GM12891 (cell line): ENCODE results near the gene LIPH.

Experiments
- DNase-seq: peaks from one replicate; pipeline ENCODE4 v3.0.0; 2011; ENCODE audit warnings: low spot score; ENCODE audit not compliant: insufficient read length
- FAIRE-seq: peaks from 2 replicates; lab custom pipeline; 2011; peaks lifted over from hg19 to GRCh38; lab: Jason Lieb, UNC
- PAX5 ChIP-seq: IDR thresholded peaks from 2 replicates; pipeline ENCODE4 v1.6.1; 2011; ENCODE audit warnings: low read length, moderate library complexity, mild to moderate bottlenecking; ENCODE audit not compliant: insufficient read depth, severe bottlenecking
- POLR2A ChIP-seq: IDR thresholded peaks from 2 replicates; pipeline ENCODE4 v1.6.1; 2011; ENCODE audit warnings: low read depth, low read length, control low read depth
- POLR2AphosphoS5 ChIP-seq: IDR thresholded peaks from 2 replicates; pipeline ENCODE4 v1.6.1; 2011; ENCODE audit warnings: low read depth, low read length, control low read depth
- POU2F2 ChIP-seq: IDR thresholded peaks from 2 replicates; pipeline ENCODE4 v1.6.1; 2011; ENCODE audit warnings: low read depth, mild to moderate bottlenecking, control low read depth, low read length, moderate library complexity
- SPI1 ChIP-seq: IDR thresholded peaks from 2 replicates; pipeline ENCODE4 v1.6.1; 2011; ENCODE audit warnings: low read depth, low read length, control low read depth
- TAF1 ChIP-seq: IDR thresholded peaks from 2 replicates; pipeline ENCODE4 v1.6.1; 2011; ENCODE audit warnings: low read depth, low read length, control low read depth

The LIPH gene

GRCh38 chr3:185519021-185519420 lies 33.4 kb downstream of the LIPH start:
- DNase-seq = no peak
- no peak for FAIRE-seq
- TF ChIP-seq PAX5 (no peak), POLR2A (no peak), POLR2AphosphoS5 (no peak), POU2F2 (no peak), TAF1 (no peak)

GRCh38 chr3:185517387-185518130 lies 34.8 kb downstream of the LIPH start:
- TF ChIP-seq POU2F2 (no peak), PAX5 (no peak), SPI1 (no peak), TAF1 (no peak), POLR2A (no peak), POLR2AphosphoS5 (no peak)
- no peak for FAIRE-seq
- DNase-seq = no peak

GRCh38 chr3:185511711-185512110 lies 40.7 kb downstream of the LIPH start:
- no peak for TF ChIP-seq POLR2A
- no peak for TF ChIP-seq TAF1
- TF ChIP-seq POU2F2 = no peak
- no peak for TF ChIP-seq POLR2AphosphoS5
- no peak for TF ChIP-seq SPI1
- TF ChIP-seq PAX5 = no peak
- FAIRE-seq = no peak
- DNase-seq = no peak

GRCh38 chr3:185508335-185508991 lies 43.9 kb downstream of the LIPH start:
- no peak for TF ChIP-seq POLR2A
- TF ChIP-seq PAX5 = no peak
- TF ChIP-seq TAF1 = no peak
- no peak for TF ChIP-seq POLR2AphosphoS5
- TF ChIP-seq POU2F2 = no peak
- no peak for TF ChIP-seq SPI1
- FAIRE-seq (no peak), DNase-seq (no peak)

GRCh38 chr3:185507883-185508282 lies 44.5 kb downstream of the LIPH start:
- DNase-seq (no peak), FAIRE-seq (no peak)
- TF ChIP-seq TAF1 = no peak
- TF ChIP-seq POLR2A = no peak
- no peak for TF ChIP-seq POLR2AphosphoS5
- TF ChIP-seq POU2F2 = no peak
- no peak for TF ChIP-seq SPI1
- TF ChIP-seq PAX5 = no peak

GRCh38 chr3:185504636-185505035 lies 47.8 kb downstream of the LIPH start:
- no peak for FAIRE-seq
- no peak for DNase-seq
- no peak for TF ChIP-seq POLR2AphosphoS5
- TF ChIP-seq TAF1 = no peak
- no peak for TF ChIP-seq POLR2A
- no peak for TF ChIP-seq PAX5
- TF ChIP-seq SPI1 = no peak
- no peak for TF ChIP-seq POU2F2

GRCh38 chr3:185503521-185503920 lies 48.9 kb downstream of the LIPH start:
- FAIRE-seq (no peak), DNase-seq (no peak)

GRCh38 chr3:185502987-185503386 lies 49.4 kb downstream of the LIPH start:
- FAIRE-seq (no peak), DNase-seq (no peak)
- TF ChIP-seq TAF1 (no peak), SPI1 (no peak), POU2F2 (no peak), POLR2A (no peak), PAX5 (no peak), POLR2AphosphoS5 (no peak)

More at GRCh38 chr3:185503521-185503920, 48.9 kb downstream of the LIPH start:
- TF ChIP-seq POLR2AphosphoS5 (no peak), TAF1 (no peak), SPI1 (no peak), POLR2A (no peak), POU2F2 (no peak), PAX5 (no peak)

GRCh38 chr3:185498503-185499396 lies 53.6 kb downstream of the LIPH start, which contains the start of gene TMEM41A:
Gene TMEM41A (minus strand): TSS chr3:185499035. CDS start chr3:185498961, 74 bp downstream.
- DNase-seq (peak; percentile 93), FAIRE-seq (peak; percentile 50)
- TF ChIP-seq PAX5 = peak; percentile 81
- TF ChIP-seq POU2F2 = peak; percentile 90
- no peak for TF ChIP-seq SPI1
- TF ChIP-seq POLR2A = peak; percentile 81
- TF ChIP-seq POLR2AphosphoS5 = peak; percentile 84
- TF ChIP-seq TAF1 = peak; percentile 92
